Left renal cortex interstitium (tissue), 4 donors: ENCODE measurements around the gene ANKRD44. TPM values are rescaled to one million over a fixed set of nuclear protein-coding genes. Genes with fewer than 3 reads are reported as not detected.

Experiments
- DNase-seq, 4 donors: peaks; one replicate each; pipeline ENCODE4 v3.0.0-alpha.2; 2013; ENCODE audit warnings: low read depth in 4 of 4, low spot score in 2 of 4, missing footprints in 1 of 4
- polyA plus RNA-seq, 4 donors: library from polyadenylated mRNA; unstranded; fragments of 120-200 nt; gene quantifications; one replicate each; pipeline ENCODE4 v1.2.1, GENCODE V29; 2013; ENCODE audit not compliant: insufficient read length in 4 of 4

The ANKRD44 gene
- polyA plus RNA-seq, 4 donors = 9.8 to 15.7 (median 12.6) TPM

DNA sequence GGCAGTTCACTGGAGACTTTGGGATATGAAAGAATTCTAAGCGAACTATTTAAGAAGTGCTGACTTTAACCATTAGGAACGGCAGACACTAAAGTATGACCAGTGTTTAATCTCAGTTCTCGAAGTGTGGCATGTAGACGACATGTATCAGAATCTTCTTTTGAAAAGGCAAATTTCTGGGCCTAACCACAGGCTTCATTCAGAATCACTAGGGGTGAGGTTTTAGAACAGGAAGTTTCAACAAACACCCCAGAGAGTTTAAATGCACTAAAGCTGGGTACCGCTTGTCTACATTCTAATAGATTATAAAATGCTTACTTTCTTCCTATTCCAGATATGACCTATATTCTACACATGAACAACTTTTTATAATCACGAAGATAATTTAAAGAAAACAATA is 180.3 kb downstream of the ANKRD44 start:
- no peak for DNase-seq

DNA sequence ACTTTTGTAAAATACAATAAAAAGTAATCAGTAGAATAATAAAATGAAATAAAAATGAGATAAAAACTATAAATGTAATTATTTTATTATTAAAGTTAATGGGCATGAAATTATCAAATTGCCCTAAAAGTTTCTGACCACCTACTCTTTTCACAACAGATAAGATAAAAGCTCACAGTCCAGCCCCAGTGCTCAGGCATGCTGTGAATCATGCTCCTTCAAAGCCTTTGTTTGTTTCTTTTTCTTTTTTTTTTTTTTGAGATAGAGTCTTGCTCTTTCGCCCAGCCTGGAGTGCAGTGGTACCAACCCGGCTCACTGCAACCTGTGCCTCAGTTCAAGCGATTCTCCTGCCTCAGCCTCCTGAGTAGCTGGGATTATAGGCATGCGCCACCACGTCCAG is 181.7 kb downstream of the ANKRD44 start:
- no peak for DNase-seq

- no peak for DNase-seq
These were observed 182.5 kb downstream of the ANKRD44 start for GRCh38 chr2:197128126-197128525.

DNA sequence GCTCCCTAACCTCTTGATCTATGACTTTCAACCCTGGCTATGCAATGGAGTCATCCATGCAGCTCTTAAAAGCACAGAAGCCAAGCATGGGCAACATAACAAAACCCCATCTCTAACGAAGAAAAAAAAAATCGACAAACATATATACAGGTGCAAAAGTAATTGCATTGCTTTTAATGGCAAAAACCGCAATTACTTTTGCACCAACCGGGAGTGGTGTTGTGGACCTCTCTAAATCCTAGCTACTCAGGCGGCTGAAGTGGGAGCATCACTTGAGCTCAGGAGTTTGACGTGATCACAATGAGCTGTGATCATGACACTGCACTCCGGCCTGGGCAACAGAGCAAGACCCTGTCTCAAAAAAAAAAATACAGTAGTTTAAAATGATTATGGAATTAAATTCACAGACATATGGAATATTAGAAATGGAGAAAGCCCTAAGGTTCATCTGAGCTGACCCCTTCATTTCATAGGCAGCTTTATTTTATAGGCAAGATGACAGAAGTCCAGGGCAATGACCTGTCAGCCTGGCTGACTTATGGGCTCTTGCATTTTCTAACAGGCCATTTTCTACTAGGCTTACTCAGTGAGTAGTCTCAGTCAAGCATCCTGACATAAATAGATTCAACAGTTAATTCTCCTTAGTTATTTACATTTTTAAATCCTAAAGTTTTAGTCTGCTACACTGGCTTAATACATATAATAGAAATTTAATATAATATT is 183.8 kb downstream of the ANKRD44 start:
- DNase-seq = no peak

GRCh38 chr2:197124639-197125390 is 185.8 kb downstream of the ANKRD44 start:
- no peak for DNase-seq

GRCh38 chr2:197122821-197123220 is 187.8 kb downstream of the ANKRD44 start:
- no peak for DNase-seq

GRCh38 chr2:197121756-197122385 is 188.7 kb downstream of the ANKRD44 start:
- DNase-seq = no peak

- DNase-seq = no peak
These were observed 189.3 kb downstream of the ANKRD44 start for GRCh38 chr2:197121255-197121654.

DNA sequence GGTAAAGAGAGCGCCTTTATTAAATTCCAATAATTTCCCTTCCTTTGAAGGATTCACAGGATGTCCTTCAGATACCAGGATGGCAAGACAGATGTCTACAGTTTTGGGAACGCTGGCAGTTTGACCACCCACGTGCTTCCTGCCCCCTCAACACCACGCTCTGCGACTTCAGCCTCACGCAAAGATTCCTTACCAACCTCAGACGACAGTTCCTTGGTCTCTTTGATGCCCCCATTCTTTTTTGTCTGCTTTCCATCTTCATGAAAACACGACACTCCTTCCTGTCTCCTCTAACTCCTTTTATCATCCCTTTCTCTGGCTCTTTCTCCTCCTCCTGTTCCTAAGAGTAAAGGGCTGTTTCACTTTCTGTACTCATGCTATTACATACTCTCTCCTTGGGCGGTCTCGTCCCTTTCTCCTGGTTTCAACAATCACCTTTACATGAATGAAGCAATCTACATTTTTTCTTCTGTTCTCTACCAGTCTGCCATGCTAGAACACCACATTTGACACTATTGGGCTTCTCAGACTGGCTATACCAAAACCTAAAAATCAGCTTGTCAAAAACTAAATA is 194.2 kb downstream of the ANKRD44 start:
- no peak for DNase-seq

- DNase-seq = no peak
These were observed 195.3 kb downstream of the ANKRD44 start for GRCh38 chr2:197115325-197115724.

DNA sequence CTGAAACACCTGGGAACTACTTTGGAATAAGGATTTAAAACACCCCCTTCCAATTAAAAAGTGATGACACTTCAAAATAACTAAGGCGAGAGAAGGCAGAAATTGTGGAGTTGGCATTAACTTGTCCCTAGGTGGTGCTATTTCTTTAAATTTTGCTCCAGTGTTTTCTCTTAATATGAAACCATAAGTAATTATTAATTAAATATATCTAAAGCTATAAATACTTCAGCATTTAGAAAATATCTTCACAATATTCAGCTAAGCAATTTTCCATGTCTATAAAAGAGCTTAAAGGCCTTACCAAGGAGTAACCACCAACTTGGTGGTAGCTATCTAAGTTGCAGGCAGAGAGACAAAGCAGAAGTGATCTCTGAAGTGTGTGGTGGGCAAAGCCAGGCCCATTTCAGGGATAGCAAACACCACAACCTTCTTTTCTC is 197.3 kb downstream of the ANKRD44 start:
- no peak for DNase-seq

- no peak for DNase-seq
These were observed 201.3 kb downstream of the ANKRD44 start for GRCh38 chr2:197109326-197109725.

- DNase-seq = no peak
These were observed 201.8 kb downstream of the ANKRD44 start for GRCh38 chr2:197108758-197109157.

- no peak for DNase-seq
These were observed 203.0 kb downstream of the ANKRD44 start for GRCh38 chr2:197107291-197108269.

DNA sequence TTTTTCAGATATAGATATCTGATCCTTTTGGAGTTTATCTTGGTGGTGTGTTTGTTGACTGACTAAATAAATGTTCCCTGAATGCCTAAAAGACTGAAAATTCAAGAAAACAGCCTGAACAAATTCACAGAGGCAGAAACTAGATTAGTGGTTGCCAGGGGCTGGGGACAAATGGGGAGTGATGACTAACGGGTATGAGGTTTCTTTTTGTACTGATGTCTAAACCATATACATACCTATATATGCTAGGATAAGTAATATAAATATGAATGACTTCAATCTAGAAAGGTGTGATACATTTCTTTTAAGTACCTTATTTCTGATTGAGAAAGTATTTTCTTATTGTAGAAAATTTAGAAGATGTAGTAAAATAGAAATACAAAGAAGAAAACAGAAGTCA is 207.2 kb downstream of the ANKRD44 start:
- DNase-seq = no peak

DNA sequence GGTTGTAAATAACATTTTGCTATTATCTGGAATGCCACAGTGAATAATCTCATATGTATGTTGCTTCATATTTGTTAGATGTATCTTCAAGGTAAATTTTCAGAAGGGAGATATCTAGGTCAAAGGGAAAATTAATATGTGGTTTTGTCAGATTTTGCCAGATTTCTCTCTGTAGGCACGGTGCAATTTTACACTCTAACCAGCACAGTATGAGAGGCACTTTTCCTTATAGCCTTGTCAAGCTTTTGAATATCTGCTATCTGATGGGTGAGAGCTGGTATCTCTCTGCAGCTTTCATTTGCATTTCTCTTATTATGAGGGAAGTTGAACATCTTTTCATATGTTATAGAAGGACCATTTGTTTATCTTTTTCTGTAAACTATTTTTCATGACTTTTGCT is 208.3 kb downstream of the ANKRD44 start:
- no peak for DNase-seq

DNA sequence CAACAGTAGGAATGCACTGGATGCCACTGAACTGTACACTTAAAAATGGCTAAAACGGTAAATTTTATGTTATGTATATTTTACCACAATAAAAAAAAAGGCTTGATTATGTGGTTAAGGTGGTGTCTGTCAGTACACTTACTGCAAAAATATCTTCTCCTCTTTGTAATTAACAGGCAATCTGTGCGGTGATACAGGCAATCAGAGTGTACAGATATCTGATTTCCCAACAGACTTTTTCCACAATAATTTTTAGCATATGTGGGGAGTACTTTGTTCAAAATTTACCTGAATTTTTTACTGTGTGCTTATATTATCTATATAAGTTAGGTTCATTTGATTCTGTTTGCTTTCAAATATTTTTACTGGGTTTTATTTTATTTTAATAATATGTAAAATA is 209.1 kb downstream of the ANKRD44 start:
- DNase-seq = no peak

- no peak for DNase-seq
These were observed 212.8 kb downstream of the ANKRD44 start for GRCh38 chr2:197097578-197098366.

DNA sequence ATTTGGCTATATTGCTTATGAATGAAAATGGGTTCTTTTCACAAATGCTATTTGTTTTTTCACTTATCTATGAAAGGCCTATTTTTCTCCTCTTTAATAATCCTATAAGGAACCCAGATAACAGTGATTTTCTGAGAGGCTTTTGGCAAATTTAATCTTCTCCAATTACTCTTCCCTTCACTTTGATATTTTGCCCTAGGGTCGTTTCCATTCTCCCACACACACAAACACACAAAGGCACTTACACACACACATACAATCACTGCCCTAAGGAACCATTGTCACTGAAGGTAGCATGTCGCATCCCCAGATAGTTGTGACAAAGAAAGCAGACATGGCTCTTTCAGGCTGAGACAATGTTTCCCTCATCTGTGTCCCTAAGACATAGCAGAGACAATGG is 213.9 kb downstream of the ANKRD44 start:
- DNase-seq = no peak
